ENCODE results near the gene PIF1. TPM values are rescaled to one million over a fixed set of nuclear protein-coding genes. Genes with fewer than 3 reads are reported as not detected.

The PIF1 gene
- total RNA-seq, 1 experiment from 2014 or later = 13.4 TPM

DNA sequence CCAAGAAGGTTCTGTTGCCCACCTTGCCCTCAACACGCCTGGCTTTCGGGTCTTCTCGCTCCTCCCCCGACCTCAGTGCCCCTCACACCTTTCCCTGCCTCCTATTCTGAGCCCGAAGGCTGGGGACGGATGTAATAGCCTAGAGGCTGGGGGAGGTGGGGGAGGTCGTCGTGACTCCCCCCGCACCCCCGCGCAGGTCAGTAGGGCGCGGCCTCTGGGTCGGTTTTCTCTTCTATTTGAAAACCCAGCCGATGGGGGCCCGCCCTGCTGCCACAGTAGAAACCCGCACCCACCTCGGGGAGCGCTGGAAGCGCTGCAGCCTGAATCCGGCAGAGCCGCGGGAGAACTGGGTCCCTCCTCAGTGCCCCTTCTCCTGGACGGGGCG lies 49.1 kb downstream of the PIF1 start:
- H3K36me3 Mint-ChIP-seq (ENCODE audit: insufficient read depth, unreplicated experiment) = no peaks in the 10 kb centered on the region
- DNase-seq (ENCODE audit: unreplicated experiment) = no peak
- peaks cover 11% of the 10 kb centered on the region for H3K27me3 Mint-ChIP-seq (ENCODE audit: insufficient read depth, unreplicated experiment)
- no TSS peak for BruUV-seq (replicated peaks)
- ChIA-PET CTCF (interaction anchor here (1.0 kb wide), 1 partner anchor 45 kb away, joined by 3 read pairs; no protein-coding TSS in a partner anchor), POLR2A (no interaction called here)
- no peaks in the 10 kb centered on the region for H3K4me1 Mint-ChIP-seq (ENCODE audit: insufficient read depth, unreplicated experiment)
- TF ChIP-seq, protein P1, sequence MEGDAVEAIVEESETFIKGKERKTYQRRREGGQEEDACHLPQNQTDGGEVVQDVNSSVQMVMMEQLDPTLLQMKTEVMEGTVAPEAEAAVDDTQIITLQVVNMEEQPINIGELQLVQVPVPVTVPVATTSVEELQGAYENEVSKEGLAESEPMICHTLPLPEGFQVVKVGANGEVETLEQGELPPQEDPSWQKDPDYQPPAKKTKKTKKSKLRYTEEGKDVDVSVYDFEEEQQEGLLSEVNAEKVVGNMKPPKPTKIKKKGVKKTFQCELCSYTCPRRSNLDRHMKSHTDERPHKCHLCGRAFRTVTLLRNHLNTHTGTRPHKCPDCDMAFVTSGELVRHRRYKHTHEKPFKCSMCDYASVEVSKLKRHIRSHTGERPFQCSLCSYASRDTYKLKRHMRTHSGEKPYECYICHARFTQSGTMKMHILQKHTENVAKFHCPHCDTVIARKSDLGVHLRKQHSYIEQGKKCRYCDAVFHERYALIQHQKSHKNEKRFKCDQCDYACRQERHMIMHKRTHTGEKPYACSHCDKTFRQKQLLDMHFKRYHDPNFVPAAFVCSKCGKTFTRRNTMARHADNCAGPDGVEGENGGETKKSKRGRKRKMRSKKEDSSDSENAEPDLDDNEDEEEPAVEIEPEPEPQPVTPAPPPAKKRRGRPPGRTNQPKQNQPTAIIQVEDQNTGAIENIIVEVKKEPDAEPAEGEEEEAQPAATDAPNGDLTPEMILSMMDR (IDR thresholded peaks at IDR 0.05; ENCODE audit: unreplicated experiment) = no peak
- H3K27ac Mint-ChIP-seq (ENCODE audit: low read depth, unreplicated experiment) = no peak overlapping the region
- H3K4me3 Mint-ChIP-seq (ENCODE audit: unreplicated experiment) = no peak overlapping the region
- H3K9me3 Mint-ChIP-seq (ENCODE audit: unreplicated experiment) = no peaks in the 10 kb centered on the region
- intact Hi-C loops (cut with micrococcal nuclease) = no loop called here

DNA sequence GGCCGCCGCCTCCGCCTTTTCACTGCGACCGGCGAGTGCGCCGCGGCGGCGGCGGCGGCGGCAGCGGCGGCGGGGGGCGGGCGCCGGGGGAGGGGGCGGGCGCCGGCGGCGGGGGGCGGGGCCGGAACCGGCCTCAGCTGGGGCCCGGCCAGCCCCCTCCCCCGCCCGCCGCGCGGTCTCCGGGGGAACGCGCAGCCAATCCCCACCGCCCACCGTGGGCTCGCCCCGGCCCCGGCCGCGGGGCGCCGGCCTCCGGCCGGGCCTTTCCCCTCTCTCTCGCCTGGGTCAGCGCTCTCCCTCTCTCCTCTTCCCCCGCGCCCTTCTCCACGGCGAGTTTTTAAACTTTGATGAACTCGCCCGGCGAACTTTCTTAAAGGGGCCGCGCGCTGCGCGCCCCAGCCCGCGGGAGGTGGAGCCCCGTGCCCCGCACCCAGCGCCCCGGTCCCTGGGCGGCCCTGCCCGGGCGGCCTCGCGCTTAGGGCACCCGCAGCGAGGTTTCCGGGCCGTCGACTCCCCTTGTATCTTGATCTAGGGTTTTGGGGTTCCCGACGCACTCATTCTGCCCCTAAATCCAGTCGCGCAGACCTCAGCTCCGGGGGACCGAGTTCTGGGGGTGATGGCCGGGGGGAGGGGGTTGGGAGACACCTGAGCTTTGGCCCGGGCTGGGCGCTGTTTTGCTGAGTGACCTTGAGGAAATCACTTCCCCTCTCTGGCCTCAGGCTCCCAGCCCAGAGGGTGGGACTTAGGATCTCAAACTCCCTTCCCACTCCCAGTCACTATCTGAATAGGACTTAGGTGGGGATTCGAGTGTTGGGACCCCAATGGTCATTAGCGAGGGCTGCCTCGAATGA lies 49.7 kb downstream of the PIF1 start, which contains the start of gene RBPMS2:
TSS of gene RBPMS2 (minus strand) at position 39 of the 851 bp plus-strand sequence. CDS start 270 bp downstream, outside the sequence.
- Mint-ChIP-seq H3K27me3 (ENCODE audit: insufficient read depth, unreplicated experiment) (peaks cover 11% of the 10 kb centered on the region), H3K4me1 (ENCODE audit: insufficient read depth, unreplicated experiment) (no peaks in the 10 kb centered on the region), H3K27ac (ENCODE audit: low read depth, unreplicated experiment) (no peak within 1 kb of the TSS), H3K36me3 (ENCODE audit: insufficient read depth, unreplicated experiment) (no peaks in the 10 kb centered on the region), H3K9me3 (ENCODE audit: unreplicated experiment) (no peaks in the 10 kb centered on the region), H3K4me3 (ENCODE audit: unreplicated experiment) (peak within 1 kb of the TSS; percentile 70)
- CTCF ChIA-PET = no interaction called here
- BruUV-seq (replicated peaks) = no TSS peak
- TF ChIP-seq, protein P1 (IDR thresholded peaks at IDR 0.05; ENCODE audit: unreplicated experiment) = no peak
- intact Hi-C loops (cut with micrococcal nuclease) = no loop called here
- DNase-seq (ENCODE audit: unreplicated experiment) = peak; percentile 16
- POLR2A ChIA-PET = no interaction called here

DNA sequence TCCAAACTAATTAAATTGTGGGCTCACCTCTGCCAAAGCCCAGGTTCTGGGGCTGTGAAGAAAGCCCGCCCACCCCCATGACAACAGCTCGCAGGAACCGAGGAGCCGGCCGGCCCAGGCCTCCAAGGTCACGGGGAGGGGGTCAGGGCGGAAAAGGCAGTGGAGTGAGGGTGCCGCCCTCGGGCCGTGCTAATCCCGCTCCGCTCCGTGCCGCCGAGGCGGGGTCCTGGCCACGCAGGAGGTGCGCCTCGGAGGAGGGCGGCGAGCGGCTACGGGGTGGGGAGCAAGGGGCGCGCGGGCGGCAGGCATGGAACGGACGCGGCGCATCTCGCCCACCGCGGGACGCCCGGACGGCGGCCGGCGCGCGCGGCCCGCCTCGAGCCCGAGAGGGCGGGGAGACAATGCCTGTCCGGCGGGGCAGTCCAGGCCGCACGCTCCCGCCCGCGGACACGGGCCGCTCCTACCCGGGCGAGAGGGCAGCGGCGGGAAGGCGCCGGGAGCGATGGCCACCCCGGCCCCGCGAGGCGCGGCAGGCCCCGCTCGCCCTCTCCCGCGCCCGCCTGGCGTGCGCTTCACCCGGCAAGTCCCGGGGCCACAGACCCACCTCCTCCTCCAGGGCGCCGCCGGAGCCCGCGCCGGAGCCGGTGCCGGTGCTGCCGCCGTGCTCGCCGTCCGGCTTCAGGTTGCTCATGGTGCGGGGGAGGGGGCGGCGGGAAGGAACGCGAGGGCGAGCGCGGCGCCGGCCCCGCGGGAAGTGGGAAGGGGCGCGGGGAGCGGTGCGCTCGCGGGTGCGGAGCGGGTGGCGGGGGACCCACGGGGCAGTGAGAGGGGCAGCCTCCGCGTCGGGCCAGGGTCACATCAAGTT lies 50.6 kb downstream of the PIF1 start:
- TF ChIP-seq, protein P1 (IDR thresholded peaks at IDR 0.05; ENCODE audit: unreplicated experiment) = no peak
- H3K9me3 Mint-ChIP-seq (ENCODE audit: unreplicated experiment) = no peaks in the 10 kb centered on the region
- peaks cover 11% of the 10 kb centered on the region for H3K27me3 Mint-ChIP-seq (ENCODE audit: insufficient read depth, unreplicated experiment)
- no peaks in the 10 kb centered on the region for H3K36me3 Mint-ChIP-seq (ENCODE audit: insufficient read depth, unreplicated experiment)
- peak overlapping the region; percentile 70 for H3K4me3 Mint-ChIP-seq (ENCODE audit: unreplicated experiment)
- H3K4me1 Mint-ChIP-seq (ENCODE audit: insufficient read depth, unreplicated experiment) = no peaks in the 10 kb centered on the region
- CTCF ChIA-PET = no interaction called here
- POLR2A ChIA-PET = no interaction called here
- intact Hi-C loops (cut with micrococcal nuclease) = no loop called here
- DNase-seq (ENCODE audit: unreplicated experiment) = no peak
- H3K27ac Mint-ChIP-seq (ENCODE audit: low read depth, unreplicated experiment) = no peak overlapping the region
- no TSS peak for BruUV-seq (replicated peaks)

DNA sequence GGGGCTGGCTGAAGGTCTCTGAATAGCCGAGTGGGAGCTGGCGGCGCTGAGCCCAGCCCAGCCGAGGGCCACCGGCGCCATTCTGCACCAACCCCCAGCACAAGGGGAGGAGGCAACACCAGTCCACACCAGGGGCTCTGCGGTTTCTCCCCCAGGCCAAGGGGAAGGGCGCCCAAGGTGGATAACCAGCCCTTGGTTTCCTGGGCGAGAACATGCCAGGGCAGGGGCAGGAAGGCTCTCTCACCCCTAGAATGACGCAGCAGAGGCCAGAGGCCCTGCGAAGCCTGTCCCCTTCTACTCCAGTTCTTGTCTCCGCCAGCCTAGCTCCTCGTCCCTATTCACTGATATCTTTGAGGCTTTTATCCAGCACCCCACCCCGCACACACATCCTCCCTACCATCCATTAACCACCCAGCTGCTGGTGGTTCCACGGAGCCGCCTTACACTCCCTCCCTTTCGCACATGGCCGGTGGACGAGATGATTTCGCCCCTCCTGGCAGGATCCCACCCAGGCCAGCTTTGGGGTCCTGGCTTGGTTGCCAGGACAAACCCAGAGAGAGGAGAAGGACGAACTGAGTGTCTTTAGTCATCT lies 51.3 kb downstream of the PIF1 start:
- H3K27me3 Mint-ChIP-seq (ENCODE audit: insufficient read depth, unreplicated experiment) = peaks cover 11% of the 10 kb centered on the region
- no TSS peak for BruUV-seq (replicated peaks)
- H3K9me3 Mint-ChIP-seq (ENCODE audit: unreplicated experiment) = no peaks in the 10 kb centered on the region
- H3K36me3 Mint-ChIP-seq (ENCODE audit: insufficient read depth, unreplicated experiment) = no peaks in the 10 kb centered on the region
- TF ChIP-seq, protein P1 (IDR thresholded peaks at IDR 0.05; ENCODE audit: unreplicated experiment) = no peak
- no peaks in the 10 kb centered on the region for H3K4me1 Mint-ChIP-seq (ENCODE audit: insufficient read depth, unreplicated experiment)
- H3K4me3 Mint-ChIP-seq (ENCODE audit: unreplicated experiment) = peak overlapping the region; percentile 70
- H3K27ac Mint-ChIP-seq (ENCODE audit: low read depth, unreplicated experiment) = no peak overlapping the region
- ChIA-PET CTCF (no interaction called here), POLR2A (no interaction called here)
- no peak for DNase-seq (ENCODE audit: unreplicated experiment)
- intact Hi-C loops (cut with micrococcal nuclease) = no loop called here

All from MCF 10A (cell line).